ENCODE results near the gene STARD3.
A peak's percentile ranks its signal among the peaks of the same experiment; 100 is the strongest.

Gene STARD3

DNA sequence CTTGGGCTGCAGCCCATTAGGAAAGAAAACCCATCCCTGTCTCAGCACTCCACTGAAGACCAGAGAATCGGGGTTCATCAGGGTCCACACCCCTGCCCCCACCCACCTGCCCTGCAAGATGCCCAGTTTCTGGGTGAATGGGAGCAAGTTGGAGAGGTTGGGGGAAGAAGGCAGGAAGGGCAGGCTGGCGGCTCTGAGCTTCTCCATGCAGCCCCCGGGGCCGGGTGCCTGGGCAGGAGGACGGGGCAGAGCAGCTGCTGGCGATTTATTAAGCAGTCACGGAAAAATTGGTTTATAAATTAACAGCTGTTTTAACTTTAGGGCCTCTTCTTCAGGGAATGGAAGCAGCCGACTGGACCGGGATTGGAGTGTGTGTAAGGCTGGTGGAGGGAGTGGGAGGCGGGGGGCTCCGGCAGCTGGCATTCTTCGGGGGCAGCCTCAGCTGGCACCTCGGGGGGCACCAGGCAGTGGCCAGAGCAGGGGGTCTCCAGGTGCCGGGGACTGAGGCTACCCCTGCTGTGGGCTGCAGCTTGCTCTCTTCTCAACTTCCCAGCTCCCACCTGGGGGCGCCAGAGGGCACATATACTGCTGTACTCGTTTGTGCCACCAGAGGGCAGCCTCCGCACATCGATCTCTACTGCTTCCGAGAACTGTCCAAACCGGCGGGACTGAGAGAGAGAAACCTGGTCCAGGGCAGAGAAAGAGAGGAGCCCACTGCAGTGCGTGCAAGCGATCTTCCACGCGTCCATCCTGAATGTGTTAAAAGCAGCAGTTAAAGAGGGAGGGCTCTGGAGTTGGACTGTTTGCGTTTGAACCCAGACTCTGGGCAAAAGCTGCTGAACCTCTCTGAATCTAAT is 15.2 kb upstream of the STARD3 start:
- DNase-seq (ENCODE audit: low spot score), result peak; percentile 84

DNA sequence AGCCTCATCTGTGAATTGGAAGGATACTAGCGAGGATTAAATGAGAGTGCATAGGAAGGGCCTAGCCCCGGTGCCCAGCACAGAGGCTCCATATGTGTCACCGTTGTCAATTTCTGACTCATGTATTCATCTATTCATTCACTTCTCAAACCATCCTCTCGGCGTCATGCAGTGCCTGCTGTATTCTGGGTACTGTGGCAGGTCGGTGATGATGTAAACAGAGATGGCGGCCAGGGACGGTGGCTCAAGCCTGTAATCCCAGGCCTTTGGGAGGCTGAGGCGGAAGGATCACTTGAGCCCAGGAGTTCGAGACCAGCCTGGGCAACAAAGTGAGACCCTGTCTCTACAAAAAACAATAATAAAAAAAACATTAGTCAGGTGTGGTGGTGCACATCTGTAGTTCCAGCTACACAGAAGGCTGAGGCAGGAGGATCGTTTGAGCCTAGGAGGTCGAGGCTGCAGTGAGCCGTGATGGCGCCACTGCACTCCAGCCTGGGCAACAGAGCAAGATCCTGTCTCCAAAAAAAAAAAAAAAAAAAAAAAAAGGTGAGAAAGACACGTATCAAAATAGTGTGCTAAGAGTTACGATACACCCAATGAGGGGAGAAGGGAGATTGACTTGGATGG is 14.5 kb upstream of the STARD3 start:
- DNase-seq (ENCODE audit: low spot score), result peak; percentile 83

DNA sequence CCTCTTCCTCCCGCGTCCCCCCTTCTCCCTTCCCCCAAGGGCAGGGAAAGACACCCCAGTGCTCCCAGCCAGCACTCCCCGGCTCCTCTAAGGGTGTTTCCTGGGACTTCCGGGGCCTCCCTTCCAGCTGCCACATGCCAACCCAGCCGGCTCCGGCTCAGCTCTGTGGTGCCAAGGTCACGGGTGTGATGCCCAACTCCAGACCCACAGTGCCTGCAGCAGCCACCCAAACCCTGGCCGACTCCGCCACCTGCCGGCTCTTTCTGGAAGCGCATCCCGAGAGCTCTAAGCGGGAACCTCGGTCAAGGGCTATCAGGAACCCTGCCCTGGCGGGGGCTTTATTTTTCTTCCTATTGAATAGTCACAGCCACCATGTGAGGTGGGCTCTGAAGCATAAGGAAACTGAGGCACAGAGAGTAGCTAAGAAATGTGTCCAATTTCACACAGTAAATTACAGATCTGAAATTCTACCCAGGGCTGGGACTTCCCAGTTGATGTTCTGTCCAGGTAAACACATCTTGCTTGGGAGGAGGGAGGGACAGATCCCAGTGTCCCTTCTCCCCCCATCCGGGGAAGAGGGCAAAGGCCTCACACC is 13.5 kb upstream of the STARD3 start:
- peak; percentile 67 for DNase-seq (ENCODE audit: low spot score)

DNA sequence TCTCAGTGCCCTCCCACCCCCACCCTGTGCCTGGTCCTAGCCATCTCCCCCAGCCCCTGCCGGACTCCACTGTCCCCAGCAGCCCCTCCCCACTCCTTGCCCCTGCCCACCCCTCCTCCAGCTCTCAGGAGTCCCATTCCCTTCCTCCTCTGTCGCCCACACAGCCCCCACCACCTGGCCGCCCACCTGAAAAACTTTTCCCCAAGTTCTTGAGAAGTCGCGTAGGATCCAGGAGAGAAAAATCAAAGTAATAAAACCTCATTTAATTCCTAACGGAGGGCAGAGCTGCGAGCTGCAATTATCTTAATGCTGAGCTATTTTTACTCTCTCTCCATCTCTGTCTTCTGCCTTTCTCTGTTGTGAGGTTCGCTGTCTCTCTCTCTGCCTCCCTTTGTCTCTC is 12.6 kb upstream of the STARD3 start:
- DNase-seq (ENCODE audit: low spot score), result no peak

DNA sequence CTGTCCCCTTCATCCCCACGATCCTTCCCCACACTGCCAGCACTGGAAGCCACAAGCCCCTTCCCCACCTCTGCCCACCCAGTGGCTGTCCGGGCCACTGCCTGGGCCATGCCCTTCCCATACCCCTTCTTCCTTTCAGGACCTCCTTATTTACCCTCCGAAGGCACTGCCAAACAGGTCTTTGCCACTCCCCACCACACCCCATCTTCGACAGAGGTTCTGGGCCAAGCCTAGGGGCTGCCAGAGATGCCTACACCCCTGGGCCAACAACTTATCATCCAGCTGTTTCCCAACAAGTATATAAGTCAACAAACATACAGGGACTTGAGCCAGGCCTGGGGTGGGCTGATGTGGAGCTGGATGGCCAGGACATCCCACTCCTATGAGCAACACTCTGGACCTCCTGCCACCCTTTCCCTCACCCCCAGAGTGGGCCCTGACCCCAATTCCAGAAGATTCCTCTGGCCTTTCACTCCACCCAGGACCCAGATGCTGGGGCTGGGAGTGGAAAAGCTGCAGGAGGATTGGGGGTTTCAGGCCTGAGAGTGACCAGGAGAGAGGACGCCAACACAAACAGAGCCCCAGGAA is 11.7 kb upstream of the STARD3 start:
- DNase-seq (ENCODE audit: low spot score), result no peak

DNA sequence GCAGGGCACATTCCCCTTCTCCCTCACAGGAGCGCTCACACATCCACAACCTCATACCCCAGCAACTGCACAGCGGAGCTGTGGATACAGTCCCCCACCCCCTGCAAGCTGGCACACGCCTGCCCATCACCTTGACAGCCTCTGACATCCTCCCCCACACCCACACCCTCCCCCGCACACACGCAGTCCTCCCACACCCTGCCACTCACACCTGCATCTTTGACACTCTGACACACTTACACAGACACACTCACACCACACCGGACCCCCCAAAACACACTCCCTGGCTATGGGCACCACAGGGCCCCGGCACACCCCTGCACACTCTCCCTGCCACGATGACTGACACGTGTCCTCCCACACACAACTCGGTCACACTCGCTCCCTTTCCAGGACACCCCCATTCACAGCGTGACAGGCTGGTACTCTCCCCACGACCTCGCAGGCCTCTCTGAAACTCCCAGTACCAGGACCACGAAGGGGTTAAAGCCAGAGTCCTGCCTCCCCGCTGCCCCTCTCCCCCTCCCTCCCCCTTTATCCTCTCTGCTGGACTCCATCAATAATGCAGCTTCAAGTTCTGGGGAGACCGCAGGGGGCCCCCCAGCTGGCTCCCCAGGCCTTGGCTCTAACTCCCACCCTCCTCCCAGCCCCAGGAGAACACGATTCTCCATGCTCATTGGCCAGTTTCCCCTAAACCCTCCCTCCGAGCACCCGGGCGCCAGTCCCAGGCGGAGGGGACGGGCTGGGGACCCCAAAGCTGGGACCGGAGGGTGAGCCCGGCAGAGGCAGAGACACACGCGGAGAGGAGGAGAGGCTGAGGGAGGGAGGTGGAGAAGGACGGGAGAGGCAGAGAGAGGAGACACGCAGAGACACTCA is 10.5 kb upstream of the STARD3 start, which contains the start of gene PPP1R1B:
TSS of gene PPP1R1B (plus strand) at position 782 of the 876 bp plus-strand sequence. CDS start 441 bp downstream, outside the sequence.
- DNase-seq (ENCODE audit: low spot score), result no peak

DNA sequence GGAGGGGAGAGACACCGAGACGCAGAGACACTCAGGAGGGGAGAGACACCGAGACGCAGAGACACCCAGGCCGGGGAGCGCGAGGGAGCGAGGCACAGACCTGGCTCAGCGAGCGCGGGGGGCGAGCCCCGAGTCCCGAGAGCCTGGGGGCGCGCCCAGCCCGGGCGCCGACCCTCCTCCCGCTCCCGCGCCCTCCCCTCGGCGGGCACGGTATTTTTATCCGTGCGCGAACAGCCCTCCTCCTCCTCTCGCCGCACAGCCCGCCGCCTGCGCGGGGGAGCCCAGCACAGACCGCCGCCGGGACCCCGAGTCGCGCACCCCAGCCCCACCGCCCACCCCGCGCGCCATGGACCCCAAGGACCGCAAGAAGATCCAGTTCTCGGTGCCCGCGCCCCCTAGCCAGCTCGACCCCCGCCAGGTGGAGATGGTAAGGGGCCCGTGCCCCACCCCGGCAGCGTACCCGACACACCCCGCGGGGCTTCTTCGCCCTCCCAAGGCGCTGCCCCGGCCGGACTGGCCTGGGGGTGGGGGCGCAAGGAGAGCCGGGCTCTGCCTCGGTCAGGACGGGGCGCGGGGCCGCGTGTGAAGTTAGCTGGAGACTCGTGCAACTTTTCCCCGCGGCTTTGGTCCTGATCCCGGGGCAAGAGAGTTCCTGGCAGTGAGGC is 9.8 kb upstream of the STARD3 start:
- no peak for DNase-seq (ENCODE audit: low spot score)

DNA sequence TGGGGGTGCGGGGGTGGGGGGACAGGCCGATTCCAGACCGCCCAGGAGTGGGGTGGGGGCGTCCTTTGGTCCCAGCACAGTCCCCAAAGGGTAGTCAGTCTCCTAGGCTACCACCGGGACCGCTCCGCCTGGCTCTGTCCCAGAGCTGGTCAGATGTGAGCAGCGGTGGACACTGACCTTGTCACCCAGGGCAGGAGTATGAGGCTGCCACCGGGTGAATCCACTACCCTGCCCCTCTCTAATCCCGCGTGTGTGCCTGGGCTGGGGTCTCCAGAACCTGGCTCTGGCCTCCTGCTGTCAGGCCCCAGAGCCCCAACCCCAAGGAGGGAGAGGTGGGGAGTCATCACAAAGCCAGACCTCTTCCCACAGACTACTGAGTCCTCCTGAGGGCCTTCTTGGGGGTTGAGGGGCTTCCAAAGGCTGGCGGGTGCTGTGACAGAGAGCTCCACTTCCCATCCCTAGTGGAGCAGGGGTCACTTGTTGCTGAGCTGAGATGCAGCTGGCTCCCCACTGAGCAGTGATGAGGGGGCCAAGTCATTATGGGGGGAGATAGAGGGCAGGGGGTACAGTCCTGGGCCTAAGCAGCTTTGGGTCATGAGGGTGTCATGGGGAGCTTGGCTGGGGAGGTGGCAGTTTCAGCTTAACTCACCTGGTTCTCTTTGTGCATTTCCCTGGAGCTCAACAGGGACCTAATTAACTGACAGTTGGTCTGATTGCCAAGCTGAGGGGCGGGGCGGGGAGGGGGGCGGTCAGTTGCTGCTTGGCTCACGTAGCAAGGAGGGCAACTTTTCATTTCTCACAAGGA is 9.0 kb upstream of the STARD3 start:
- DNase-seq (ENCODE audit: low spot score), result no peak

DNA sequence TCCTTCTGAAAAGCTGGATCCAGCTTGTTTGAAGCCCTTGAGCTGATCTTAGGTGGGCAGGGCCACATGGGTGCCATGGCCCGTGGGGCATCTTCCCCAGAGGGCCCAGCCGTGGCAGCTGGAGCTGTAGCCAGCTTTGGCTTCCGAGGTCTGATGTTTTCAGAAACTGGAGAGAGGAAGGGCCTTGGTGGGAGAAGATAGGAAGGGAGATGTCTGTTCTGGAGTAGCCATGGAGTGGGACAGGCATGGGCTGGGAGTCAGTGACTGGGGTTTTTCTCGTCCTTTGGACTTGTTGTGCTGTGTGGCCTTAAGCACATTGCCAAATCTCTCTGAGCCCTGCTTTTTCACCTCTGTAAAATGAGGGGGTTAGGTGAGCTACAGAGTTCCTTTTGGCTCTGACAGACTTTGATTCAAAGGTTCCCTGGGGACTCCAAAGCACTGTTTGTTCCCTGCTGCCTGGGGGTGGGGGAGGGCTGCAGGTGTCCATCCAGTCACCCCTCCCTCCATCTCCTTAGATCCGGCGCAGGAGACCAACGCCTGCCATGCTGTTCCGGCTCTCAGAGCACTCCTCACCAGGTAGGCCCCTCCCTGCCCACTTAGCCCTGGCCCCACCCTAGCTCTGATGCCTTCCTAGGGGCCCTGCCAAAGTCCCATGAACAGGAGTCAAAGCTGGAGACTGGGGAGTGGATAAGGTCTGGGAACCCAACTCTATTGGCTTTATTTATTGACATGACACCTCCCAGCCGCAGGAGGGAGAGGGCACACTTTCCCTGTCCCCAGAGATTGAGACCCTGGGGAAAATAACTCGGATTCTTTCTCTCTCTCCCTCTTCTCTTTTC is 8.1 kb upstream of the STARD3 start:
- no peak for DNase-seq (ENCODE audit: low spot score)

DNA sequence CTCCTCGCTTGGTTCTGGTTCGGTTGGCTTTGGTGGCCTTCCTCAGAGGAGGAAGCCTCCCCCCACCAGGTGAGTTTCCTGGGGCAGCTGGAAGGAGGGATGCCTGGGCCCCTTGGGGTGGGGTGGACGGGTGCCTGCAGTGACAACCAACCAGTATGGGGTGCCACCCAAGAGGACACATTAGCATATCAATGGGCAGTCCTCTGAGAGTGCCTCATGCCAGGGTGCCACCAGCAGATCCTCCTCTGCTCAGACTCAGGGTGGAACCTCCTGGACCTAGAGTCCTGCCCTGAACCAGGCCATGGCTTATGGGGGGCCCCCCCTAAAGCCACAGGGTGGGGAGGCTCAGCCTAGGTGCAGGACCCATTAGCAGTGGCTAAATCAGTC is 7.5 kb upstream of the STARD3 start:
- no peak for DNase-seq (ENCODE audit: low spot score)

DNA sequence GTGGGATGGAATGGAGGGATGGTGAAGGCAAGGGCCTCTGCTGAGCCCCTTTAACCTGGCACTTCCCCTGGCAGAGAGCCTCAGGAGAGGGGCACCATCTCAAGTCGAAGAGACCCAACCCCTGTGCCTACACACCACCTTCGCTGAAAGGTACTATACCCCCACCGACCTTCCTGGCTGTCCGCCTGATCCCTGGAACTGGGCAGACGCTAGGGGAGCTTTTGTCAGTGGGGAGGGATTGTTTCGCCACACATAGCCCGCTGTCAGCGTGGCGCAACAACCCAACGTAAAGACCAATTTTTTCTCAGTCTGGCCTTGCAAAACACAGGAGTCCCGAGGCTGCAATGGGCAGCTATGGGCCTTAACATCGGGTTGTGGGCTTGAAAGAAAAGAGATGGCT is 7.0 kb upstream of the STARD3 start:
- DNase-seq (ENCODE audit: low spot score), result no peak

DNA sequence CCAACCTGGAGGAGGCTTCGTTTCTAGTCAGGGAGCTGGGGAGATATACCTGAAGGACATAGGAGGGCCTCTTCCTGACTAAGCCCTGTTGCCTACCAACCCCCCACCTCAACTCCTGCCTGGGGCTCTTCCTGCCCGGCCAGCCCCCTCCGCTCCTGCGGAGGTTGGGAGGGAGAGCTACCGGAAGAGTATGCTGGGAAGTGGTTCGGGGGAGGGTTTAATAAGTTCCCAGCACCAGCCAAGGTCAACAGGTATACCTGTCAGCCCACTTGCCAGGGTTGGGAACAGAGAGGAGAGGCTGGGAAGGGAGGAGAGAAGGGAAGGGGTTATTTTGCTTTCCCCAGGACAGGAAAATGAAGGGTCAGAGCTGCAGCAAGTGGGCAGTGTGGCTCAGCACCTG is 5.5 kb upstream of the STARD3 start:
- DNase-seq (ENCODE audit: low spot score), result no peak

DNA sequence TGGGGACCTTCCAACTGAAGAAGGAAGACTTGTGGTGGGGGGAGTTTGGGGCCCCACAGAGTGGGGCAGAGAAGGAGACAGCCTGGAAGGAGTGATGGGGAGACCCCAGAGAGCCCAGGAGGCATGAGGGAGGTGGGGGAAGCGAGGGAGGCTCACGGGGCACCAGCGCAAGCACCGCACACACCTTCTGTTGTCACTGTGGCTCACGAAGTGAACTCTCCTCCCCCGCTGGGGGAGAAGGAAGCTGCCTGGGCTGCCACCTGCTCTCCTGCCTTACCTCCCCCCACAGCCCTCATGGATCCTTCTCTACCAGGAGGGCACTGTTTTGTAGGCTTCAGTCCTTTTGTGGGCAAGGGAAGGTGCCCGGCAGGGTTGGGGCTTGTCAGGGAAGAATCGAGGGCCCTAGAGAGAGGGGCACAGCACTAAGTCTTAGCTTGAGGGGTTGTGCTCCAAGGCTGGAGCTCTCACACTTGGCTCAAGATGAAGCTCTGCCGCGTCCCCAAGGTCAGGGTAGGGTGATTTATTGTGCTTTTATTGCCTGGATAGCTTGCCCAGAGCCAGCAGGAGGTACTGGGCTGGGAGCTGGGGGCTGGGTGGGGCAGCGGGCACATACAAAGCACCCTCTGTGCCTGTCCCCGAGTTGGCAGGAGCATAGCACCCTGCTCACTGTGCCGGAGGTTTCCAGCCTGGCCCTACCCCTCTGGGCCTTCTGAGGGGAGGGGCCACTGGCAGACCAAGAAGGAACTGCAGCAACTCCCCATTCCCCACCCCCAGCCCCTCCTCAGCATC is 4.6 kb upstream of the STARD3 start:
- no peak for DNase-seq (ENCODE audit: low spot score)

DNA sequence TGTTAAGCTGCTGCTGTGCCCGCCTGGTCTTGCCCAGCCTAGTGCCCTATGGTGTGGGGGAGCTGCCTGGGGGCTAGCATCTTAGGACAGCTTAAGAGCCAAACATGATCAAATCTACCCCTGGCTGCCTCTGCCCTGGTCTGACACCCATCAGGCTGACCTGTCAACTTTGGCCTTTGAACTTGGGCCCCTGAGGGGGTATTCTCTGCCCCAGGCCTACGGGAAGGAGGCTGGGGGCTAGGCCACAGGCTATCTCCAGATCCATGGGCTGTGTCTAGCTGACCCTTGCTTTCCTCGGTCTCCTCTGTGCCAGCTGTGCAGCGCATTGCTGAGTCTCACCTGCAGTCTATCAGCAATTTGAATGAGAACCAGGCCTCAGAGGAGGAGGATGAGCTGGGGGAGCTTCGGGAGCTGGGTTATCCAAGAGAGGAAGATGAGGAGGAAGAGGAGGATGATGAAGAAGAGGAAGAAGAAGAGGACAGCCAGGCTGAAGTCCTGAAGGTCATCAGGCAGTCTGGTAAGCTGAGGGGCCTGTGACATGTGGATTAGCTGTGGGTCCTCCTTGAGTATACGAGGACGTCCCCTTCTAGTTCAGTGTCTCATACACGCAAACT is 3.3 kb upstream of the STARD3 start:
- no peak for DNase-seq (ENCODE audit: low spot score)

DNA sequence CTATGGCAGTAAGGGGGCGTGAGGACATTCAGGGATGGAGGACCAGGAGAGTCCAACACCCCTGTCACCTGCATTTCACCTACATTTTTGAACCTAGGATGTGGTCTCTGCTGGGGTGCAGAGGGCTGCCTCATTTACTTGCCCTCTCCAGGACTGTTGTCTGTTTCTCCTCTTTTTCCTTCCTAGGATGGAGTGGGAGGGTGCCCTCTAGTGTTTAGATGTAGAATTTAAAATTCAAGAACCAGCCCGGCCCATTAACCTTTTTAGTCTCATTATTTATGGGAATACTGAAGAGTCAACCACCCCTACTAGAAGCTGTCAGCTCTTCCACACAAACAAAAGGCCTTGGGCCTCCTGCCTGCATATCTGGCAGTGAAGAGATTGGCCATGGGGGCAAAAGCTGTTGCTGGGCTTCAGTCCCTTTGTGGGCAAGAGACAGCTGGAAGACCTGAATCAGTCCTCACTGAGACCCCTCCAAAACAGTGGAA is 2.5 kb upstream of the STARD3 start:
- peak; percentile 72 for DNase-seq (ENCODE audit: low spot score)

DNA sequence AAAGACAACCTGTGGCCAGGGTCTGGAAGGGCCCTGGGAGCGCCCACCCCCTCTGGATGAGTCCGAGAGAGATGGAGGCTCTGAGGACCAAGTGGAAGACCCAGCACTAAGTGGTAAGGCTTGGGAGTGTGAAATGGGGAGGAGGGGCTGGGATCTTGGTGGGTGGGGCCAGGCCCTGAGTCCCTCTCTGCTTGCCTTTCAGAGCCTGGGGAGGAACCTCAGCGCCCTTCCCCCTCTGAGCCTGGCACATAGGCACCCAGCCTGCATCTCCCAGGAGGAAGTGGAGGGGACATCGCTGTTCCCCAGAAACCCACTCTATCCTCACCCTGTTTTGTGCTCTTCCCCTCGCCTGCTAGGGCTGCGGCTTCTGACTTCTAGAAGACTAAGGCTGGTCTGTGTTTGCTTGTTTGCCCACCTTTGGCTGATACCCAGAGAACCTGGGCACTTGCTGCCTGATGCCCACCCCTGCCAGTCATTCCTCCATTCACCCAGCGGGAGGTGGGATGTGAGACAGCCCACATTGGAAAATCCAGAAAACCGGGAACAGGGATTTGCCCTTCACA is 1.2 kb upstream of the STARD3 start:
- DNase-seq (ENCODE audit: low spot score), result no peak

DNA sequence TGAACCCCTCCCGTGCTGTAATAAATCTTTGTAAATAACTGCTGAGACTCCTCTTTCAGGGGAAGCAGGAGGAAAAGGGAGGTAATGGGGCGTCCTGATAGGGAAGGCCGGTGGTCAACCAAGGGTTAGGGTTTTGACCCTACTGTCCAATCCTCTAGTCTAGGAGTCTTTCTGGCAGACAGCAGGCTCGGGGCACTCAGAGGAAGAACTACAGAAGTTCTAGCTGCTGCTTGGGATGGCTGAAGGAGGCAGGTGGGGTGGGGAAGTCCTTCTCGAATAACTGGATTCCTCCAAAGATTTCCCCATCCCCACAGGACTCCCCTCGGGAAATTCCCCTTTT is 387 bp upstream of the STARD3 start:
- DNase-seq (ENCODE audit: low spot score), result peak; percentile 20

DNA sequence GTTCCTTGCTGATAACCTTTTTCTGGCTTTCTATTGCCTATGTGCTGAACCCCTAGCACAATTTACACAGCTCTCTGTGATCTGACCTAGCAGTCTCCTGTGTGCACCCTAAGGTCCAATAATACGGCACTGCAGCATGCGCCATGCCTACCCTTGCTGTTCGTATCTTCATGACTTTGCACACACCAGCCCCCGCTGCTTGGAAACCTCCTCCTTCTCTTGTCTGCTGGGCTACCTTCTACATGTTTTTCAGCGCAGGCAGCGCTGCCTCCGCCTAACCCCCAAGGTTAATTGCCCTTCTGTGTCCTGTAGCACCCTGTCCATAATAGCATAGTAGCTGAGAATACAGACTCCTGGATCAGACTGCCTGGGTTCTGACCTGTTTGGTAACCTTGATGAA is 1.4 kb downstream of the STARD3 start:
- no peak for DNase-seq (ENCODE audit: low spot score)
